PFSK-1 (cell line): ENCODE measurements around the gene VAV2.

ENCODE experiments used
- POLR2AphosphoS5 ChIP-seq: IDR thresholded peaks from 2 replicates; pipeline ENCODE4 v1.6.1; 2012; ENCODE audit warnings: low read depth, mild to moderate bottlenecking, control low read depth, low read length, moderate library complexity
- REST ChIP-seq, 2 experiments: IDR thresholded peaks; 2 replicates each; pipeline versions ENCODE4 v1.6.1 to v1.8.0; 2011 to 2012; ENCODE audit warnings: low read depth in 2 of 2, low read length in 2 of 2, control low read depth in 1 of 2, inconsistent platforms in 1 of 2, mild to moderate bottlenecking in 1 of 2, moderate library complexity in 1 of 2; ENCODE audit not compliant: insufficient read depth in 1 of 2
- SIN3A ChIP-seq: IDR thresholded peaks from 2 replicates; pipeline ENCODE4 v1.6.1; 2012; ENCODE audit warnings: mild to moderate bottlenecking, low read length, moderate library complexity, borderline replicate concordance; ENCODE audit not compliant: insufficient read depth
- TAF1 ChIP-seq: IDR thresholded peaks from 2 replicates; pipeline ENCODE4 v1.6.1; 2012; ENCODE audit warnings: low read length, control low read depth, borderline replicate concordance; ENCODE audit not compliant: insufficient read depth

- TF ChIP-seq TAF1 (no peak), POLR2AphosphoS5 (no peak), REST (IDR thresholded peaks at IDR 0.05; ENCODE audit: insufficient read depth in 1 of 2, low read depth in 2 of 2, low read length in 2 of 2) (no peak), SIN3A (no peak)
These were observed 225.1 kb downstream of the VAV2 start for GRCh38 chr9:133767008-133767407.
